ENCODE data around the gene UBE2O.

Gene UBE2O

GRCh38 chr17:76462556-76463290 lies 9.8 kb upstream of the UBE2O start:
- DNase-seq = no peak

DNA sequence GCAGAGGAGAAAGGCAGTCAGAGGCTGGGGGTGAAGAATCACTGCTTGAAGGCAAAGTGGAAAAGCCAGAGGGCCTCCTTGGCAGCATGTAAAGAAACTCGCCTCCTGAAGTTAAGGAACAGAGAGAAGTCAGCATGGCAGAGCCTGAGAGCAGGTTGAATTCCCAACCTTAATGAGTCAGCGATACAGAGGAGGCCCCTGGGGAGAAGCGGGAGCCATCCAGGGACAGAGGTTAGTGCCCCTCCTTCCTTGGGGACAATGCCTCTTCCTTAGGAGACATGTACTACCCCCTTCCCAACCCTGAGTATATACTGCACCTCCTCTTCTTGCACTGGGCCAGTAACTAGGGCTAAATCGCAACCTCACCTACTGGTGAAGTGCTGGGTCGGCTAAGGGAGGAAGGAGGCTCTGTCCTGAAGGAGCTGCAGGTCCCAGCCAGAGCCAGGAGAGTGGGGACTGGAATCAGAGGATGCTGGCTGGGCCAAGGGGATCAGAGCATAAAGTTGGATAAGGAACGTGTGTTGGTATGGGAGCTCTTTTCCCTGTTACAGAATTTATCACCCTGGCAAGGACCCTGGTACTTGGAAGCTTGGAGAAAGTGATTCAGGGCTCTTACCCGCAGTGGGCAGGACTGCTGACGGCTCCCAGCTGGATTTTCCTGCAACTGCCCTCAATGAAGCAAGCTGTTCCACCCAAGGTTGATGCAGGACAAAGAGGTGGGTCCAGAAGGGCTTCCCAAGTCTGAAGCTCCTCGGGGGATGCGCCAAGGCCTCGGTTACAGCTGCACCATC lies 9.0 kb upstream of the UBE2O start:
- DNase-seq = no peak

- DNase-seq = no peak
Observed at GRCh38 chr17:76459674-76460073, 6.7 kb upstream of the UBE2O start.

DNA sequence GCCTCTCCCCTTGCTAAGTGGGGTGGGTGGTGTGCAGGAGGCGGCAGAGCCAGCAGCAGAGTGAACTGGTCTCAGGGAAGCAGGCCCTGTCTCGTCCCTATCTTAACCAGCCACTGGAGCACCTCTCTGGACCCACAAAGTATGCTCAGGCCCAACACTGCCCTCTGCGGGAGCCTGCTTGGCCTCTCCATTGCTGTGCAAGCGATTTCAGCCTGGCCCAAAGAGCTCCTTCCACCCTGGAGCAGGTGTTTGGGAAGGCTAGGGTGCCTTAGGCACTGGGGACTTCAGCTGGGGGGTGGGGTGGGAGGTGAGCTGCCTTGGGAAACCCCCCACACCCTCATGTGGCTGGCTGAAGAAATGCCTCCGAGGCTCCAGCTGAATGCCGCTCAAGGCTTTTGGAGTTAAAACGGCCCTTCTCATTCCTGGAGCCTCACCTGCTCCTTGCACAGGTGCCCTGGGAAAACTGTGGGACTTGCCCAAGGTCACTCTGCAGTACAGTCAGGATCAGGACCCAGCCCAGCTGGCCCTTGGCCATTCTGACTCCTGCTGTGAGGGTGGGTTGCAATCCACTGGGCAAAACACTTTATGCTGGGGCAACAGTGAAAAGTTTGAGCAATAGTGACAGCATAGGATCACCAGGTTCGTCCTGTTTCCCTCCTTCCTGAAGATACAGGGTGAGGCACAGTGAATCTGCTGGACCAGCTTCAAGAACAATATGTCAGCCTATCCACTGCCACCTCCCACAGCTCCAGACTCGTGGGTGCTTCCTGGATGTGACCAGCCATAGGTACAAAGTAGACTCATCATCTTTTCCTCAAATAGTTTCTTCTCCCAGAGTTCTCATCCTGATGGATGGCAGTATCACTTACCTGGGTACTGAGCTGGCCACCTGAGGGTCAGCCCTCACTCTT lies 5.9 kb upstream of the UBE2O start:
- DNase-seq = no peak

GRCh38 chr17:76453431-76453743 lies 435 bp upstream of the UBE2O start:
- DNase-seq = no peak

DNA sequence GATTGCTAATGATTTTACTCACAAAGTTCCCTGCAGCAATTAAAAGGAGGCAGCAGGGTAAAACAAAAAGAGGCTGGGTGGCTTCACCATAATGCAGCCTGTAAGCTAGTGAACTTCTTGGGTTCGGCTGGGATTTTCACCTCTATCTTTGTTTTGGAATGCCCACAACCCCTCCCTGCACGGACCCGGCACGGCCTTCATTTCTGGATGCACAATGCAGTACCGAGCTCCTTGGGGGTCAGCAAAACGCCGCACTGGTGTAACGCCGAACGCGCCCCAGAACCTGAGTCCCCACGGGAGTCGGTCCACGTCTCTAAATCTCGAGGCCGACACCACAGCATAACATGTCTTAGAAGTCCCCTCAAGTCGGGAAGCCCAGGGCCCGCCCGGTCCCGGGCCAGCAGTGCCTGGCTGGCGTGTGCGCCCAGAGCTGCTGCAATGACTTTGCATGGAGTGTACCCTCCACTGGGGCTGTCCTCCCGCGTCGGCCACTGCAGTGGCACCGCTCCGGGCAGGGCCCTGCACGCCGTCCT lies 759 bp downstream of the UBE2O start:
- DNase-seq = no peak

GRCh38 chr17:76451506-76451905 lies 1.4 kb downstream of the UBE2O start:
- no peak for DNase-seq

DNA sequence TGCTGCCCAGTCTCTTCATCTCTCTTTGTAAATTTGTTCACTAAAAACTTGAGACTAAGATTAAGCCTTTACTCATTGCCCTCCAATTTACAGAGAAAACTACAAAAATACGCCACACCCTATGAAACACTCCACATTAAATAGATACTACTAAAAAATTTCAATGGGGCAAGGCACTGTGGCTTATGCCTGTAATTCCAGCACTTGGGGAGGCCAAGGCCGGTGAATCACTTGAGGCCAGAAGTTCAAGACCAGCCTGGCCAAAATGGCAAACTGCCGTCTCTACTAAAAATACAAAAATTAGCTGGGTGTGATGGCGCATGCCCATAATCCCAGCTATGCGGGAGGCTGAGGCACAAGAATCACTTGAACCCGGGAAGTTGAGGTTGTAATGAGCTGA lies 3.8 kb downstream of the UBE2O start:
- no peak for DNase-seq

DNA sequence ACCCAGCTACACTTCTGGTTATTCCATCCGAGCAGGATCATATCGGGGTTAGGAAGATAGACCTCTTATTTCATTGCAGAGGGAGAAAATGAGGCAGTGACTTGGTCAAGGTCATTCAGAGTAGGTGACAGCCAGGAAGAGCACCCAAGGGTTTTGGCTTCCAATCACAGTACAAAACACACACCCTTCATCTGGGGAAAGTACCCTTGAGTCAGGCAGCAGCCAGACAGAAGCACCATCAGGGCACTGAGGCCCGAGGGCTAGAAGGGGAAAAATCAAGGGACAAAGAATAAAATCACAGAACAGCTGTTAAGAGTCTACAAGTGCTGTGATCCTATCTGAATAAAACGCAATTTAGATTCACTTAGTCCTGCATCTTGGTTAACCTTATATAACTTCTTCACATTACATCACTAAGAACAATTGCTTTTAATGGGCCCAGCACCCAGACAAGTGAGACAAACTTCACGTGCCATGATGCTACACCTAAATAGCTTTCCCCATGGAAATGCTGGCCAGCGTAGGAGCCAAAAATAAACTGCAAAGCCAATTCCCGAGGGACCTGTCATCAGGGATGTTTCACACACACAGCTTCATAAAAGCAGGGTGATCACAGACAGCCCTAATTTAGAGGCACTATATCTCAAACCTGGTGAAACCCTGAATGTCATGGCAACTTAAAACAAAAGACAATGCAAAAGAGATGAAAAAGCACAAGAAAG lies 4.9 kb downstream of the UBE2O start:
- DNase-seq = no peak

- no peak for DNase-seq
Observed at GRCh38 chr17:76446449-76447231, 6.3 kb downstream of the UBE2O start.

DNA sequence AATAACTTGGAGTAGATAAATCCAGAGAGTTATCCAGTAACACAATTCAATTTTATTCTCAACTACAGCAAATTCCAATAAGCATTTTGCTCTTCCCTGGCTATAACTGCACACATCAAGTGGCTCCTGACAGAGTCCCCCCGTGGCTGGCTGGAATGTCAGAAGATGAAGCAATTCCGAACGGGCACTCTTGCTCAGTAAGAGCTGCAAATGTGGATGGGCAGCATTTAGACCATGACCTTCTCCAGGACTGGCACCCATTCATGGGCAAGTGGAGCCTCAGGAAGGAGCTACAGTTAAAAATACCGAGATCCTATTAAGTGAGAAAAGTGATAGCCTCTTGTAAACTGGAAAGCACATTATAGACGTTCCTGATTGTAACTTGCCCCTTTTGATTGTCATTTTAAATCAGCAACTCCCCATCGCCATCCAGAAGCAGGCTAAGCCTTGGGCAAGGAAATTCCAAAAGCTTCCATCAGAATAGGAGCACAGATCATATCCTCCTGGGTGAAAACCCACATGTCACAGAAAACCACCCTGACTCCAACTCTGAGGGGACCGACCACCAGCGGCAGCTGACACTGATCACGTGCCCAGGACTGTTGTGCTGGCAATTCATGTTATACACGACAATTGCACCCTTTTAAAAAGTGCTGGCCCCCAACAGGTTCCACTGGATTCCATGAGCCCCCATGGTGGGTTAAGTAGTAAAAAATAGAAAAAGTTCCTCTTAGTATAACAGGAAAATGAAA lies 7.1 kb downstream of the UBE2O start:
- DNase-seq = no peak

DNA sequence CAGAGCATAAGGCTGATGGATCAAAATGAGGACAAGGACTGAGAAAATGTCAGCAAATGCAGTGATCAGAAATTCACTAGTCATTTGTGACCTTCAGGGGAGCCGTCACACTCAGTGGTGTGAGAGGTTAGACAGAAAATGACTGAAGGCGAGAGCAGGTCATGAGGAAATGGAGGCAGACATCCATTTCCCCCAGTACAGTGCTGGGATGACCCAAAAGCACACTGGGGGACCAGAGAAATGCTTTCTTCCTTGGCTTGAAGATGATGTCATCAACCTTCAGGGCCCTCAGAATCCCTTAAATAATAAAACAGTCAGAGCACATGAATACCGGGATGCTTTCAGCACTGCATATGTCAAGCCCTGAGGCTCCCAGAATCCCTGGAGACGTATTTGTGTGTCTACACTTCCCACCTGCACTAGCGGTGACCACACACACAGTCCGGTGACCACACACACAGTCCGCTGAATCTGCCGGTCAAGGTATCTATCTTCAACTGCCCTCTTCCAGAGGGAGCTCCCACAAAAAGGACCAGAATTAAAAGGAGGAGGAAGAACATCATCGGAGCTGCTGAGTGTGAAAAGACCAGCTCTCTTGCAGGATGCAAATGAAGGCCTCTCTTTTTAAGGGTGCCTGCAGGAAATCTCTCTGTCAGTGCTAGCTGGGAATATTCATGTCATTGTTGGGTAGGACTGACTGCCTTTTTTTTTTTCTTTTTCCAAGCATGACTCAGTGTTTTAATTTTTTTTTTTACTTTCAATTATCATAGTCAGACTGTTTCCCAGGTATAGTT lies 8.2 kb downstream of the UBE2O start:
- DNase-seq = no peak

DNA sequence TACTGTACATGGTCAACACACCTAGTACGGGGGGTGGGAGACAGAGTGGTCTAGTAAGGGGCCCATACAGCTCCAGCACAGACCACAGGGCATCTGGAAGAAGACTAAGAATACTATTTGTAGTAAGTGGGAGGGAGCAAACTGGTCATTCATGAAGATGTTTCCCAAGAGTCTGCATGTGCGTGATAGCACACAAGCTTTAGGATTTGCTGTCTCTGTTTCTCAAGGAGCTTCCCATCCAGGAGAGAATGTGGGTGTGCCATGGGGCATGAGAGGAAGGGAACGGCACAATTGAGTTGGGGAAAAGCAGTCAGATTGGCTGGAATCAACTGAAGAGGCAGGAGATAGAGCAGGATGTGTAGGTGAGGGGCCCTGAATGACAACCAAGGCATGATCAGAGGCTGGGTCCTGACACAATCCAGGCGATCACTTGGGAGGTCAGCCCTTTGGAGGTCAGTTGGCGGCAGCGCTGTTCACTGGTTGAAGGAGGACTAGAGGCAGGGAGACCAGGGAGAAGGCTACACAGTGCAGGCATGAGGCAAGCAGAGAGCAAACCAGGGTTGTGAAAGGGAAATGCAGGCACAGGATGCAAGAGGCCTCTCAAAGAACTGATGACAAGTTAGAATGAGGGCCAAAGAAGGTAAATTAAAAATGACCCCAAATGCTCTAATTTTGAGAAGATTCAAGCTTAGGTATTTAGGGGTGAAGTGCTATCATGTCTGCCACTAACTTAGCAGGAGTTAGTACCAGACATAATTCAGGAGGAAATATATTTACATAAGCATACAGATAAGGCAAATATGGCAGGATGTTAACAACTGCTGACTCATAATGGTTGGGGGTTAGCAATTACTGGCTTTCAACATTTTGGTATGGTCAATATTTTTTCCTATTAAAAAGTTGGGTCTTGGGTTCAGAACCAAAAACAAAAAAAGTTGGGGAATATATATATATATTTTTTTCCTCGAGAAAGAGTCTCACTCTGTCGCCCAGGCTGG lies 10.3 kb downstream of the UBE2O start:
- no peak for DNase-seq

DNA sequence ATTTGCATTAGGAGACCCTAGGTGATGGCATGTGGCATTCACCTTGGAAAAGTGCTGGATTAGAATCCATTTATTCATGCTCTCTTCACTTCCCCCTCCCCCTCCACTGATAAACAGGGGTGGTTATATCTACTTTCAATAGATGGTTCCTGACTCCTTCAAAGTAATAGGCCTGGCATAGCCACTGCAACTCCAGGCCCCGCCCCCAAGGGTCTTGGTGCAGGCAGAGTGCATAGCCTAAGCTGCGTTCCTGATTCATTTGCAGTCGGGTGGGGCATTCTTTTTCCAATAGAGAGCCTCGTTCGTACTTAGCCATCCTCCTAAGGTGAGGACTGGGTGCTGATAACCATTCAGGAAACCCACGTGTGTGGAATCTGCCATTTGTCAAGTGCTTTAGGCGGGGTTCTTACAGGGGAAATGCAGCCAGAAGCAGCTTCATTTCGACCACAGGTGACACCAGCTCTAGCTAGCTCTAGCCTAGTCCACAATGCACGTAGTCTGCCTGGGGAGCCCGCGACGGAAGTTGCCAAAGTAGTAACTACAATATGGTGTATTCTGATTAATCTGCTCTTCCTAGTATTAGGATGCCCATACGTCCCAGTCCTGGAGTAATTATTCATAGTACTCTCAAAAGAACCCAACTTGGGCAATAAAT lies 11.1 kb downstream of the UBE2O start:
- no peak for DNase-seq

DNA sequence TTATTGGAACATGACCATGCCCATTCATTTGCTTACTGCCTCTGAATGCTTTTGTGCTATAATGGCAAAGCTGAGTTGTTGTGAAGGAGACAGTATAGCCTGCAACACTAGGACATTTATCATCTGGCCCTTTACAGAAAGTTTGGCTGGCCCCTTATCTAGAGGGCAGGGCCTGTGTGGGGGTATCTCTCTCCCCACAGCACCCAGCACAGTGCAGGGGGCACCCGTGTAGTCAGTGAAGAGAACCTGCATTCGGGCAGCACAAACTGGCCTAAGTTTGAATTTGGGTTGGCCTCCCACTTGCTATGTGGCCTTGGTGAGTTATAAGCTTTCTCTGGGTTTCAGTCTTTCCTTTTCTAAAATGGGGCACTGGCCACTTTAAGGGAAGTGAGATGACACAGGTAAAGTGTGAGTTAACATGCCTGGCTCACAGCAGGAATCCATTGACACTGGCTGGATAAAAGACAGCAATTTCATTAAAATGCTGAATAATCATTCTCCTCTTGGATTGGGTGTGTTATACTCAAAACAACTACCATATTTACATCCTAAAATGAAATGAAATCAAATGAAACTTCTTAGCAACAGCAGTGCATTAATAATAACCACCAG lies 12.1 kb downstream of the UBE2O start:
- no peak for DNase-seq

DNA sequence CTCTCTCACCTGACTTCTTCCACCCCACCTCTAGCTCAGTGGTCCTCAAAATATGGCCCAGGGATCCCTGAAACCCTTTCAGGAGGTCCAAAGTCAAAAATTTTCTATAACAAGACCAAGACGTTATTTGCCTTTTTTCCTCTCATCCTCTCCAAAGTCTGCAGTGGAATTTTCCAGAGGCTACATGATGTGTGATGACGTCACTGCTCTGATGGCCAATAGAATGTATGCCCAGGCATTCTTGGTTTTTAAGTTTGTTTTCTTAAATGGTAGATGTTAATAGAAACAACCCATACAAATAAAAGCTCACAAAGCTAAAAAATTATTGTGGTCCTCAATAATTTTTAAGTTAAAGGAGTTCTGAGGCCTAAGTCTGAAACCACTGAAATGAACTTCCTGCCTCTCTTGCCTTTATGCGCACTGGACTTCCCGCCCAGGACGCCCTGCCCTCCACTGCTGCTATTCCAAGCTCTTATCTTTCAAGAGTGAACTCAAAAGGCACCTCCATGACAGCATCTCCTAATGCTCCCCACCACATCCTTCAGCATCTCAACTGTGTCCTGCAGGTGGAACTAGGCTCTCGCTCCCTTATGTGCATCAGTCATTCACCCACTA lies 13.5 kb downstream of the UBE2O start:
- no peak for DNase-seq

- DNase-seq = no peak
Observed at GRCh38 chr17:76438906-76439305, 14.0 kb downstream of the UBE2O start.

Measured in stimulated activated CD4-positive, alpha-beta T cell treated with anti-CD3 and anti-CD28 coated beads, Interleukin-12 subunit alpha, Interleukin-12 subunit beta, amount 100 ng/mL, for 4 hours (primary cell).